HG03064 (cell line): ENCODE results near the gene PFAS.

ENCODE experiments used
- ATAC-seq: cut with Tn5 transposase; IDR thresholded peaks from one replicate; pipeline ENCODE4 v1.9.1; 2021; ENCODE audit warnings: low read depth; ENCODE audit not compliant: unreplicated experiment

PFAS gene

GRCh38 chr17:8300226-8300625 lies 51.1 kb downstream of the PFAS start:
- ATAC-seq = no peak

- ATAC-seq = no peak
Measured at GRCh38 chr17:8300627-8301242, 51.6 kb downstream of the PFAS start.

GRCh38 chr17:8310601-8311123 lies 61.6 kb downstream of the PFAS start:
- ATAC-seq = no peak

- no peak for ATAC-seq
Measured at GRCh38 chr17:8311131-8311790, 62.2 kb downstream of the PFAS start.

- no peak for ATAC-seq
Measured at GRCh38 chr17:8312251-8312650, 63.2 kb downstream of the PFAS start.

- no peak for ATAC-seq
Measured at GRCh38 chr17:8312726-8313600, 63.9 kb downstream of the PFAS start.

GRCh38 chr17:8314797-8315763 lies 66.0 kb downstream of the PFAS start:
- ATAC-seq = no peak

- no peak for ATAC-seq
Measured at GRCh38 chr17:8315764-8316217, 66.7 kb downstream of the PFAS start.

- ATAC-seq = no peak
Measured at GRCh38 chr17:8318010-8318935, 69.2 kb downstream of the PFAS start.
